ENCODE results near the gene RNF151. TPM values are rescaled to one million over a fixed set of nuclear protein-coding genes. Genes with fewer than 3 reads are reported as not detected.
A peak's percentile ranks its signal among the peaks of the same experiment; 100 is the strongest.

The RNF151 gene
- polyA plus RNA-seq, 1 donor from 2014 or later, result not detected

- no peaks in the 10 kb centered on the region for H3K9me3 ChIP-seq (ENCODE audit: low read length)
- H3K4me2 ChIP-seq (ENCODE audit: low read length), result no peak overlapping the region
- peaks cover 40% of the 10 kb centered on the region for H3K27me3 ChIP-seq (ENCODE audit: insufficient read depth, low read depth, low read length)
- H3K9ac ChIP-seq (ENCODE audit: low read length), result no peak overlapping the region
- TF ChIP-seq EP300 (conservative IDR thresholded peaks at IDR 0.05; ENCODE audit: poor library complexity, severe bottlenecking), result no peak
- TF ChIP-seq, protein P1, sequence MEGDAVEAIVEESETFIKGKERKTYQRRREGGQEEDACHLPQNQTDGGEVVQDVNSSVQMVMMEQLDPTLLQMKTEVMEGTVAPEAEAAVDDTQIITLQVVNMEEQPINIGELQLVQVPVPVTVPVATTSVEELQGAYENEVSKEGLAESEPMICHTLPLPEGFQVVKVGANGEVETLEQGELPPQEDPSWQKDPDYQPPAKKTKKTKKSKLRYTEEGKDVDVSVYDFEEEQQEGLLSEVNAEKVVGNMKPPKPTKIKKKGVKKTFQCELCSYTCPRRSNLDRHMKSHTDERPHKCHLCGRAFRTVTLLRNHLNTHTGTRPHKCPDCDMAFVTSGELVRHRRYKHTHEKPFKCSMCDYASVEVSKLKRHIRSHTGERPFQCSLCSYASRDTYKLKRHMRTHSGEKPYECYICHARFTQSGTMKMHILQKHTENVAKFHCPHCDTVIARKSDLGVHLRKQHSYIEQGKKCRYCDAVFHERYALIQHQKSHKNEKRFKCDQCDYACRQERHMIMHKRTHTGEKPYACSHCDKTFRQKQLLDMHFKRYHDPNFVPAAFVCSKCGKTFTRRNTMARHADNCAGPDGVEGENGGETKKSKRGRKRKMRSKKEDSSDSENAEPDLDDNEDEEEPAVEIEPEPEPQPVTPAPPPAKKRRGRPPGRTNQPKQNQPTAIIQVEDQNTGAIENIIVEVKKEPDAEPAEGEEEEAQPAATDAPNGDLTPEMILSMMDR (IDR thresholded peaks at IDR 0.05; ENCODE audit: poor library complexity, severe bottlenecking), result peak; percentile 14
- no peaks in the 10 kb centered on the region for H3K9me2 ChIP-seq (ENCODE audit: insufficient read depth, low read length)
- H3K79me2 ChIP-seq (replicated peaks; ENCODE audit: insufficient read depth, low read length), result no peaks in the 10 kb centered on the region
- no peaks in the 10 kb centered on the region for H4K20me1 ChIP-seq (ENCODE audit: insufficient read depth)
- H3K27ac ChIP-seq (ENCODE audit: low read length), result no peak overlapping the region
- H3K36me3 ChIP-seq (ENCODE audit: insufficient read depth, low read length), result no peaks in the 10 kb centered on the region
- no peak overlapping the region for H3K4me3 ChIP-seq (ENCODE audit: low read length)
- no peak overlapping the region for H2AFZ ChIP-seq (ENCODE audit: low read depth, low read length)
- H3F3A ChIP-seq (ENCODE audit: insufficient read depth, low read length, poor library complexity, severe bottlenecking), result no peaks in the 10 kb centered on the region
Measured at GRCh38 chr16:1923299-1924034, 43.2 kb upstream of the RNF151 start.

DNA sequence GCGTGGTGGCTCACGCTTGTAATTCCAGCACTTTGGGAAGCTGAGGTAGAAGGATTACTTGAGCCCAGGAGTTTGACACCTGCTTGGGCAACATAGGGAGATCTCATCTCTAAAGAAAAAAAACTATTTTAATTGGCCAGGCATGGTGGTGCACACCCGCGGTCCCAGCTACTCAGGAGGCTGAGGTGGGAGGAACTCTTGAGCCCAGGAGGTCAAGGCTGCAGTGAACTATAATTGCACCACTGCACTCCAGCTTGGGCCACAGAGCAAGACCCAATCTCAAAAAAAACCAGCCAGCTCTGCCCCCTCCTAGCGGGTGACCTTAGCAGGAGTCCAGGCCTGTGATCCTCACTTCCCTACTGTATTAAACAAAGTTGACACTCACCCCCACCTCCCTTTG lies 42.6 kb upstream of the RNF151 start:
- Histone ChIP-seq H3K27me3 (ENCODE audit: insufficient read depth, low read depth, low read length) (peaks cover 34% of the 10 kb centered on the region), H3K27ac (ENCODE audit: low read length) (no peak overlapping the region), H3K9me3 (ENCODE audit: low read length) (no peaks in the 10 kb centered on the region), H3K79me2 (replicated peaks; ENCODE audit: insufficient read depth, low read length) (no peaks in the 10 kb centered on the region), H4K20me1 (ENCODE audit: insufficient read depth) (no peaks in the 10 kb centered on the region), H3K9ac (ENCODE audit: low read length) (no peak overlapping the region), H3K4me2 (ENCODE audit: low read length) (no peak overlapping the region), H3F3A (ENCODE audit: insufficient read depth, low read length, poor library complexity, severe bottlenecking) (no peaks in the 10 kb centered on the region), H3K36me3 (ENCODE audit: insufficient read depth, low read length) (no peaks in the 10 kb centered on the region), H3K9me2 (ENCODE audit: insufficient read depth, low read length) (no peaks in the 10 kb centered on the region), H3K4me3 (ENCODE audit: low read length) (no peak overlapping the region), H2AFZ (ENCODE audit: low read depth, low read length) (no peak overlapping the region)
- TF ChIP-seq POLR2AphosphoS5 (IDR thresholded peaks at IDR 0.05) (no peak), REST (IDR thresholded peaks at IDR 0.05; ENCODE audit: borderline replicate concordance) (no peak)

GRCh38 chr16:1926271-1926670 lies 40.4 kb upstream of the RNF151 start:
- H3K4me3 ChIP-seq (ENCODE audit: low read length), result no peak overlapping the region
- TF ChIP-seq TAF1 (IDR thresholded peaks at IDR 0.05; ENCODE audit: low read depth) (no peak), EP300 (conservative IDR thresholded peaks at IDR 0.05; ENCODE audit: poor library complexity, severe bottlenecking) (no peak), POLR2AphosphoS5 (IDR thresholded peaks at IDR 0.05) (no peak), EZH2 (IDR thresholded peaks at IDR 0.05; ENCODE audit: borderline replicate concordance, insufficient read depth, low read length, poor library complexity, severe bottlenecking) (no peak), REST (IDR thresholded peaks at IDR 0.05; ENCODE audit: borderline replicate concordance) (no peak), SMC3 (conservative IDR thresholded peaks at IDR 0.05; ENCODE audit: poor library complexity) (no peak), RAD21 (conservative IDR thresholded peaks at IDR 0.05) (no peak), MXI1 (conservative IDR thresholded peaks at IDR 0.05; ENCODE audit: poor library complexity, severe bottlenecking) (no peak)
- TF ChIP-seq, protein P1 (IDR thresholded peaks at IDR 0.05; ENCODE audit: poor library complexity, severe bottlenecking), result no peak
- no peaks in the 10 kb centered on the region for H3F3A ChIP-seq (ENCODE audit: insufficient read depth, low read length, poor library complexity, severe bottlenecking)
- no peak overlapping the region for H3K4me2 ChIP-seq (ENCODE audit: low read length)
- H3K36me3 ChIP-seq (ENCODE audit: insufficient read depth, low read length), result no peaks in the 10 kb centered on the region
- no peaks in the 10 kb centered on the region for H3K9me2 ChIP-seq (ENCODE audit: insufficient read depth, low read length)
- H4K20me1 ChIP-seq (ENCODE audit: insufficient read depth), result no peaks in the 10 kb centered on the region
- no peaks in the 10 kb centered on the region for H3K79me2 ChIP-seq (replicated peaks; ENCODE audit: insufficient read depth, low read length)
- H3K9ac ChIP-seq (ENCODE audit: low read length), result no peak overlapping the region
- H3K27me3 ChIP-seq (ENCODE audit: insufficient read depth, low read depth, low read length), result peaks cover 12% of the 10 kb centered on the region
- H2AFZ ChIP-seq (ENCODE audit: low read depth, low read length), result no peak overlapping the region
- no peaks in the 10 kb centered on the region for H3K9me3 ChIP-seq (ENCODE audit: low read length)
- no peak overlapping the region for H3K27ac ChIP-seq (ENCODE audit: low read length)

Data from neural cell (in vitro differentiated cells).